Muscle layer of colon (tissue), 2 donors: ENCODE results near the gene MTOR.
"Not testable (repeated sequence)": the region's sequence is repeated elsewhere in the genome, so short reads cannot be mapped to it uniquely, and the experiment has no call there.

Experiments used
- H3K27ac ChIP-seq: one replicate; pipeline ENCODE4 v1.7.0; 2013; ENCODE audit warnings: low read depth, mild to moderate bottlenecking, low read length, moderate library complexity
- H3K27me3 ChIP-seq, 2 donors: one replicate each; pipeline ENCODE4 v1.7.0; 2013; ENCODE audit warnings: low read length in 2 of 2, mild to moderate bottlenecking in 2 of 2; ENCODE audit not compliant: insufficient read depth in 2 of 2, control insufficient read depth in 1 of 2
- H3K36me3 ChIP-seq: one replicate; pipeline ENCODE4 v1.7.0; 2013; ENCODE audit warnings: mild to moderate bottlenecking, low read length; ENCODE audit not compliant: insufficient read depth
- H3K4me1 ChIP-seq: one replicate; pipeline ENCODE4 v1.7.0; 2013; ENCODE audit warnings: mild to moderate bottlenecking, low read length; ENCODE audit not compliant: insufficient read depth
- H3K4me3 ChIP-seq, 2 donors: one replicate each; pipeline ENCODE4 v1.7.0; 2013; ENCODE audit warnings: low read length in 2 of 2, low read depth in 1 of 2, mild to moderate bottlenecking in 1 of 2, moderate library complexity in 1 of 2
- H3K9ac ChIP-seq: one replicate; pipeline ENCODE4 v1.7.0; 2013; ENCODE audit warnings: low read length
- H3K9me3 ChIP-seq: one replicate; pipeline ENCODE4 v1.7.0; 2013; ENCODE audit warnings: mild to moderate bottlenecking, low read length
- donor health status: abdominal sarcoma.
- donor health status: Adenocarcinoma of cecum.

MTOR gene

DNA sequence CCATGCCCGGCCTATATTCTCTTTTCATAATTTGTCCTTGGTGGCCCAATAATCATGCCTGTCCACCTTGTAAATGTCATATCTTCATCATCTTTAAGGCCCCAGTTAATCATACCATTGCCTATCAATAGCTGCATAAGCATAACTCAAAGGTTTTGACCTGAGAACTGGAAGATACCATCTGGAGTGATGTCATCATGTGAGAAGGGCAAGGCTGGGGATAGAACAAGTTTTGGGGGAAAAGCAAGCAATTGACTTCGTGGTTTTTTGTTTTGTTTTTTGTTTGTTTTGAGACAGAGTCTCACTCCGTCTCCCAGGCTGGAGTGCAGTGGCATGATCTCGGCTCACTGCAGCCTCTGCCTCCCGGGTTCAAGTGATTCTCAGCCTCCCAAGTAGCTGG is 16.8 kb upstream of the MTOR start:
- H3K4me1 ChIP-seq, result peaks cover 39% of the 10 kb centered on the region
- H3K27me3 ChIP-seq, result no peaks in the 10 kb centered on the region
- H3K36me3 ChIP-seq, result peaks cover 12% of the 10 kb centered on the region

DNA sequence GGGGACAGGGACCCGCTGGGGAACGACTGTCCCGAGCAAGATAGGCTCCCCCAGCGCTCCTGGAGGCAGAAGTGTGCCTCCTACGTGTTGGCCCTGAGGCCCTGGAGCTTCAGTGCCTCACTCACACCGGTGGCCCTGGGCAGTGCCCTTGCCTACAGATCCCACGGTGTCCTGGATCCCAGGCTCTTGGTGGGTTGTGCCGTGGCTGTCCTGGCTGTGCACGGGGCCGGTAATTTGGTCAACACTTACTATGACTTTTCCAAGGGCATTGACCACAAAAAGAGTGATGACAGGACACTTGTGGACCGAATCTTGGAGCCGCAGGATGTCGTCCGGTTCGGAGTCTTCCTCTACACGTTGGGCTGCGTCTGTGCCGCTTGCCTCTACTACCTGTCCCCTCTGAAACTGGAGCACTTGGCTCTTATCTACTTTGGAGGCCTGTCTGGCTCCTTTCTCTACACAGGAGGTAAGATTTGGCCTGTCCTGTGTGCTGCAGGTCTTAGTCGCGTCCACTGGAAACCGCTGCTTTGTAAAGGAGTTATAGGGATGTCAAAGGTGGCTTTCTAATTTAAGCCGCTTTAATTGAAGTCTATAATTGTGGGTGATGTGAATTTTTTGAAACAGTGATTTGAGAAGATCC is 11.4 kb upstream of the MTOR start:
- Histone ChIP-seq H3K4me3 (peak overlapping the region; percentile 60 to 89), H3K27me3 (no peaks in the 10 kb centered on the region), H3K9ac (peak overlapping the region; percentile 72), H3K27ac (peak overlapping the region; percentile 85), H3K4me1 (peaks cover 16% of the 10 kb centered on the region), H3K9me3 (no peaks in the 10 kb centered on the region), H3K36me3 (peaks cover 5% of the 10 kb centered on the region)

More for the DNA sequence above, 16.8 kb upstream of the MTOR start:
- no peak overlapping the region for H3K27ac ChIP-seq
- no peak overlapping the region for H3K4me3 ChIP-seq
- H3K9ac ChIP-seq, result no peak overlapping the region
- no peaks in the 10 kb centered on the region for H3K9me3 ChIP-seq

DNA sequence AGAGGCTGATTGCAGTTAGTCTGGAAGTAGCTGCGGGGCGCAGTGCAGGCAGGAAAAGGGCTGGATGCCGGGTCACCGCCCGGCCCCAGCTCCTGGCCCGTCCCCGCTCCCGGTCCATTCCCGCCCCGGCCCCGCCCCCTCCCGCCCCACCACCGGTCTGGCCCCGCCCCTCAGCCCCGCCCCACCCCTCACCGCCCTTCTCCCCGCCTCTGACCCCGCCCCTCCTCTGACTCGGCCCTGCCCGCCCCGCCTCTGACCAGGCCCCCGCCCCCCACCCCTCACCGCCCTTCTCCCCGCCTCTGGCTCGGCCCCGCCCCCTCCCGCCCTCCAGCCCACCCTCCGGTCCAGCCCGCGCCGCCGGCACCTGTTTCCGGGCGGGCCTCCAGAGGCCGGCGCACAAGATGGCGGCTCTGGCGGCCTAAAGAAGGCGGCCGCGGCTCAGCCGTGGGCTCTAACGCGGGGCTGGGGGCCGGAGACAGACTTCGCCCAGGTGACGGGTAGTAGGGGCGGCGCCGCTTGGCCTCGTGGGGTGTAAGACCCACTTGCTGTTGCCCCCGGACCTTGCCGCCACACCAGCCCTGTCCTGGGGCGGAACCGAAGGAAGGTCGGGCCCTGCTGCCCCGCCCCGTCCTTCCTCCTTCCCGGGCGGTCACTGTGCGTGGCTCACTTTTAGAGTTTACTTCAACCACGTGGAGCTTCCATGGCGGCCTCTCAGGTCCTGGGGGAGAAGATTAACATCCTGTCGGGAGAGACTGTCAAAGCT is 10.7 kb upstream of the MTOR start, which contains the start of gene UBIAD1:
UBIAD1 (plus strand) TSS at position 367 of the 763 bp plus-strand sequence; CDS start at position 701, 334 bp downstream.
- H3K9ac ChIP-seq, result peak within 1 kb of the TSS; percentile 72
- no peaks in the 10 kb centered on the region for H3K27me3 ChIP-seq
- H3K4me1 ChIP-seq, result peaks cover 16% of the 10 kb centered on the region
- H3K4me3 ChIP-seq, result peak within 1 kb of the TSS; percentile 60 to 89
- no peaks in the 10 kb centered on the region for H3K9me3 ChIP-seq
- peak within 1 kb of the TSS; percentile 85 for H3K27ac ChIP-seq
- H3K36me3 ChIP-seq, result peaks cover 5% of the 10 kb centered on the region

DNA sequence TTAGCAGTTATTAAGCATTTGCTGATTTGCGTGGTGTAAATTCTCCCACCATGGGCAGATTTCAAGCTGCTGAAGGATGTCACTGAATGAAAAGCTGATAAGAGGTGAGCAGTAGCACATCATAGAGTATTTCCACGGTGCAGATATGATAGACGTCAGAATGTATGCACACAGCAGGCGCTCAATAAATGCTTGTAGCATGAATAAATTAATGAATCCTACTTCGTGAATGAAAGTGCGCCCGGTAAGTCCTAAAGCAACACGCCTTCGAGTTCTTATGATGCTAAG is 10.1 kb upstream of the MTOR start:
- H3K27ac ChIP-seq, result no peak overlapping the region
- no peaks in the 10 kb centered on the region for H3K27me3 ChIP-seq
- H3K36me3 ChIP-seq, result peaks cover 5% of the 10 kb centered on the region
- H3K9me3 ChIP-seq, result no peaks in the 10 kb centered on the region
- peaks cover 16% of the 10 kb centered on the region for H3K4me1 ChIP-seq
- no peak overlapping the region for H3K9ac ChIP-seq
- H3K4me3 ChIP-seq, result peak overlapping the region; percentile 26 to 32

DNA sequence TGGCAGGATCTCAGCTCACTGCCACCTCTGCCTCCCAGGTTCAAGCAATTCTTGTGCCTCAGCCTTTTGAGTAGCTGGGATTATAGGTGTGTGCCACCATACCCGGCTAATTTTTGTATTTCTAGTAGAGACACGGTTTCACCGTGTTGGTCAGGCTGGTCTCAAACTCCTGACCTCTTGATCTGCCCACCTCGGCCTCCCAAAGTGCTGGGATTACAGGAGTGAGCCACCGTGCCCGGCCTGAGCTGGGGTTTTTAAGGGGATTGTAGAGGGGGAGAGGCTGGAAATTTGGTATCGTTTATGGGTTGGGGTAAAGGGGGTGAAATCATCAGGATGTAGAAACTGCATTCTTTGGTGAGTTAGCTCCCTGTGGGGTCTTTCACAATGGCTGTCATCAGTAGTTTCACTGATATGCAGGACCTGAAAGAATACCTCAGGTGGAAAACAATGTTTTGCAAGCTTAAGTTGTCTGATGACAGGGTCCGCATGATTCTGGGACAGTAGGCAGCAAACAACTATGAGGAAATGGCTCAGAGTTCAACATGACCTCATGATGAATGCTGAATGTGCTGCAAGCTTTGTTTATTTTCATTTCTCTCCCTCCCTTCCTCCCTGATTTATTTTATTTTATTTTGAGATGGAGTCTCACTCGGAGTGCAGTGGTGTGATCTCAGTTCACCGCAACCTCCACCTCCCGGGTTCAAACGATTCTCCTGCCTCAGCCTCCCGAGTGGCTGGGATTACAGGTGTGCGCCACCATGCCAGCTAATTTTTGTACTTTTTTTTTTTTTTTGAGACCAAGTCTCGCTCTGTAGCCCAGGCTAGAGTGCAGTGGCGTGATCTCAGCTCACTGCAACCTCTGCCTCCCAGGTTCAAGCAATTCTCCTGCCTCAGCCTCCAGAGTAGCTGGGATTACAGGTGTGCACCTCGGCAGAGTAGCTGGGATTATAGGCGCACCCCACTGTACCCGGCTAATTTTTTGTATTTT is 5.3 kb upstream of the MTOR start:
- H3K4me3 ChIP-seq, H3K4me1 ChIP-seq, H3K36me3 ChIP-seq, H3K9ac ChIP-seq, H3K9me3 ChIP-seq, H3K27ac ChIP-seq, H3K27me3 ChIP-seq: not testable (repeated sequence)

DNA sequence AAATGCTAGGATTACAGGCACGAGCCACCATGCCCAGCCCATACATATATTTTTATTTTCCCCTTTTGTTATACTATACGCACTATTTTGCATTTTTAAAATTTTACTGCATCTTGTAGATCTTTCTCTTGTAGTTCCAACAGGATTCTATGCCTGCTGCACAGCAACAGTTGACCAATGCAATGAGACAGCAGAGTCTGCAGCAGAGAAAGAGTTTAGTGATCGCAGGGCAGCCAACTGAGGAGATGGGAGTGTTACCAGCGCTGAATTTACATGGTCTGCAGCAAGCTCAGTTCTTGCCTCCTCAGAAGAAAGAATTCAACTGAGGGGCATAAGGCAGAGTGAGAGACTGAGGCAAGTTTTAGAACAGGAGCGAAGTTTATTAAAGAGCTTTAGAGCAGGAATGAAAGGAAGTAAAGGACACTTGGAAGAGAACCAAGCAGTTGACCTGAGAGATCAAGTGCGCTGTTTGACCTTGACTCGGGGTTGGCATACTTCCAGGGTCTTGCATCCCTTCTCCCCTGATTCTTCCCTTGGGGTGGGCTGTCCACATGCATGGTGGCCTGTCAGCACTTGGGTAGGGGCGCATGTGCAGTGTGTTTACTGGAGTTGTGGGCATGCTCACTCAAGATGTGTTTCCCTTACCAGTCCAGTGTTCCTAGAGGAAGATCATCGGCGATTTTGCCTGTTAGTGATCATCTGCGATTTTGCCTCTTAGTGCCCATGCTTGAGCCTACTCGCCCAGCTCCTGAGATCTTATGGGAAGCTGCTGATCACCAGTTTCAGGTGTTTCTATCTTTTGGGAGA is 4.1 kb upstream of the MTOR start:
- H3K9me3 ChIP-seq, result no peaks in the 10 kb centered on the region
- no peak overlapping the region for H3K27ac ChIP-seq
- H3K4me1 ChIP-seq, result peaks cover 10% of the 10 kb centered on the region
- H3K4me3 ChIP-seq, result no peak overlapping the region
- no peaks in the 10 kb centered on the region for H3K36me3 ChIP-seq
- H3K9ac ChIP-seq, result no peak overlapping the region
- H3K27me3 ChIP-seq, result no peaks in the 10 kb centered on the region

DNA sequence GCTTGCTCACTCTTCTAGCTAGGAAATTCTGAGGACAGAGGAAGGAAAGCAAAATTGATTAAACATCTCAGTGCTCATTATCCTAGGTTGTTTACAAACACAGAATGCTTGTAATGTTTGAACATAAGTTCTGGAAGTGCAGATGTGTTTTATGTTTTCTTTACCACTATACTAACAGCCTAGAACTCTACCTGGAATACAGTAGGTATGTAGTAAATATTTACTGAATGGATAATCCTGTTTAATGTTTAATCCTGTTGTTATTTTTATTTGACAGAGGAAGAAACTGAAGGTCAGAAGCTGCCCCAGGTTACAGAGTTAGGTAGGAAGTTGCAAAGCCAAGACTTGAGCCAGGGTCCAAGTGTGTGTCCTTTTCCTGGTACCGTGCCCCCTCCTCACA is 6.1 kb downstream of the MTOR start:
- H3K4me1 ChIP-seq, result peaks cover 2% of the 10 kb centered on the region
- no peaks in the 10 kb centered on the region for H3K9me3 ChIP-seq
- H3K9ac ChIP-seq, result no peak overlapping the region
- no peak overlapping the region for H3K4me3 ChIP-seq
- peaks cover 66% of the 10 kb centered on the region for H3K36me3 ChIP-seq
- H3K27me3 ChIP-seq, result no peaks in the 10 kb centered on the region
- H3K27ac ChIP-seq, result no peak overlapping the region

DNA sequence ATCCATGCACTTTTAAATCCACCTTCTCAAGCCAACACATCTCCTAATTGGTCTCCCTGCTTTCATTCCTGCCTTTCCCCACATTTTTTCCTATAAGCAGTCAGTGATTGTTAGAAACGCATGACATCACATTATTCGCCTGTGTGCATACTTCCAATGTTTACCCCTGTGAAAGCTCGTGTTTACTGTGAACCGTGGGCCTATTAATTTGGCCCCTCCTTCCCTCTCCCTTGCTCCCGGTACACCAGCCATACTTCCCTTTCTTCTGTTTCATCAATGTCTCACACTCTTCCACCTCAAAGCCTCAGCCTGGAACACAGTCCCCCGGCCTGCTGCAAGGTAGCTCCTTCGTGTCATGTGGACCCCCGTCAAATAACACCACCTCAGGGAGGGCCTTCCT is 9.1 kb downstream of the MTOR start:
- Histone ChIP-seq H3K27ac (no peak overlapping the region), H3K9ac (no peak overlapping the region), H3K36me3 (peaks cover 64% of the 10 kb centered on the region), H3K9me3 (no peaks in the 10 kb centered on the region), H3K4me3 (no peak overlapping the region), H3K4me1 (no peaks in the 10 kb centered on the region), H3K27me3 (no peaks in the 10 kb centered on the region)

DNA sequence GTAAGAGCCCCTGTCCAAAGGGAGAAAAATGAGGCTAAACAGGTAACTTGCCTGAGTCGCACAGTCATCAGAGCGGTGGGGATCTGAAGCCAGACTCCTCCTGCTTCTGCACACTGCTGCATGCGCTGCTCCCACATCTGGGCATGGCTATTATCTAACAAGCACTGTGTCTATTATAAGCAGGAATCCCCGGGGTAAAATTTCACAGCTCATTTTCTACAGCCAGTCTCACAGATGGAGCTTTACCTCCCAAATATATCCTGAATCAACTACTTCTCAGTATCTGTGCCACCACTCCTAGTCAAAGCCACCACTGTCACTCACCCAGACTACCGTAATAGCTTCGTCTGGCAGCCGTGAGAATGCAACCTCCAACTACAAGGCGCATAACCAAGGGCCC is 9.8 kb downstream of the MTOR start:
- Histone ChIP-seq H3K9ac (no peak overlapping the region), H3K36me3 (peaks cover 67% of the 10 kb centered on the region), H3K27ac (no peak overlapping the region), H3K27me3 (no peaks in the 10 kb centered on the region), H3K4me3 (no peak overlapping the region), H3K4me1 (no peaks in the 10 kb centered on the region), H3K9me3 (no peaks in the 10 kb centered on the region)

DNA sequence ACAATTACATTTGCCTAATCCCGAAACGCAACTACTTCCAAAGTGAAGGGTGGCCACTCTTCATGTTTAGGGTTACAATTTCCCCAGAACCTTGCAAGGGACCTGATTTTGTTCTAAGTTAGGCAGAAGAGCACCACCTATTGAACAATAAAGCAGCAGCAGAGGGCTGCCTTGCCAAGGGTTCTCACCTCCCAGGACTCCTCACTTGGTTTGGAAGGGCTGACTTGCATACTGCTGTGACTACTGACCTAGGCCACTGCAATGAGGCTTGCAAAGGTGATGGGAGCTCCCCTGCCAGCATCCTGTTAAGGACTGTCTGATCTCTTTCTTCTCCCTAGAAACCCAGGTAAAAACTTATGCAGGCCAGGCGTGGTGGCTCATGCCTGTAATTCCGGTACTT is 14.2 kb downstream of the MTOR start:
- Histone ChIP-seq H3K9ac (no peak overlapping the region), H3K4me3 (no peak overlapping the region), H3K36me3 (peaks cover 54% of the 10 kb centered on the region), H3K27me3 (no peaks in the 10 kb centered on the region), H3K9me3 (no peaks in the 10 kb centered on the region), H3K27ac (no peak overlapping the region), H3K4me1 (no peaks in the 10 kb centered on the region)
